Measurements from ENCODE around the gene RSRP1. TPM values are rescaled to one million over a fixed set of nuclear protein-coding genes. Genes with fewer than 3 reads are reported as not detected.

RSRP1 gene
- total and polyA plus RNA-seq, 2 experiments from 2014 or later, result 91.4 to 93.7 TPM

DNA sequence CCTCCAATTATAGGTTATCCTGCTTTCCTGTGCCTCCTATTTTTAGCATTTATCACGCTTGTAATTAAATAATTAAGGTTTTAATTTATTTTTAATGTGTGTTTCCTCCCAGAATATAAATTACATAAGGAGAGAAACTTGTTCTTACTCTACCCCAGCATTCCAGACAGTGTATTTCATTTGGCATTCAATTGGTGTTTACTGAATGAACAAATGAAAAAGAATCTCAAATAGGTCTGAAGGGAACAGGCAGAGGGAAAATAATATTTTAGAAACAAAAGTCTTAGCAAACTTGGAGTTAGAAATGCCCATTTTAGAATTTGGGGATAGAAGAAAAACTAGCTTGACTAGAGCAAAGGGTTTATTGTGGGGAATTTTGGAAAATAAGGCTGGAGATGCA is 9.9 kb upstream of the RSRP1 start:
- H3K4me1 Mint-ChIP-seq, result peaks cover 17% of the 10 kb centered on the region; the same call in 2 of the 3 replicates
- Histone ChIP-seq H3K36me3 (ENCODE audit: insufficient read depth) (no peaks in the 10 kb centered on the region; the same call in 1 of the 2 replicates), H3K4me2 (no peak overlapping the region), H3K9me2 (ENCODE audit: insufficient read depth) (no peaks in the 10 kb centered on the region), H3K79me2 (replicated peaks; ENCODE audit: insufficient read depth) (peaks cover 13% of the 10 kb centered on the region; the same call in 1 of the 2 replicates), H3K27me3 (ENCODE audit: insufficient read depth) (no peaks in the 10 kb centered on the region), H4K20me1 (replicated peaks; ENCODE audit: insufficient read depth) (peaks cover 2% of the 10 kb centered on the region; the same call in 1 of the 2 replicates), H3K4me3 (no peak overlapping the region), H2AFZ (no peak overlapping the region), H3K27ac (ENCODE audit: low read depth) (no peak overlapping the region), H3F3A (replicated peaks; ENCODE audit: low read depth) (no peaks in the 10 kb centered on the region), H3K4me1 (ENCODE audit: insufficient read depth) (peaks cover 10% of the 10 kb centered on the region; the same call in 1 of the 2 replicates)
- no peak overlapping the region for H3K27ac Mint-ChIP-seq
- no peak overlapping the region for H3K4me3 Mint-ChIP-seq
- H3K9me3 Mint-ChIP-seq, result no peaks in the 10 kb centered on the region
- TF ChIP-seq, protein P1, sequence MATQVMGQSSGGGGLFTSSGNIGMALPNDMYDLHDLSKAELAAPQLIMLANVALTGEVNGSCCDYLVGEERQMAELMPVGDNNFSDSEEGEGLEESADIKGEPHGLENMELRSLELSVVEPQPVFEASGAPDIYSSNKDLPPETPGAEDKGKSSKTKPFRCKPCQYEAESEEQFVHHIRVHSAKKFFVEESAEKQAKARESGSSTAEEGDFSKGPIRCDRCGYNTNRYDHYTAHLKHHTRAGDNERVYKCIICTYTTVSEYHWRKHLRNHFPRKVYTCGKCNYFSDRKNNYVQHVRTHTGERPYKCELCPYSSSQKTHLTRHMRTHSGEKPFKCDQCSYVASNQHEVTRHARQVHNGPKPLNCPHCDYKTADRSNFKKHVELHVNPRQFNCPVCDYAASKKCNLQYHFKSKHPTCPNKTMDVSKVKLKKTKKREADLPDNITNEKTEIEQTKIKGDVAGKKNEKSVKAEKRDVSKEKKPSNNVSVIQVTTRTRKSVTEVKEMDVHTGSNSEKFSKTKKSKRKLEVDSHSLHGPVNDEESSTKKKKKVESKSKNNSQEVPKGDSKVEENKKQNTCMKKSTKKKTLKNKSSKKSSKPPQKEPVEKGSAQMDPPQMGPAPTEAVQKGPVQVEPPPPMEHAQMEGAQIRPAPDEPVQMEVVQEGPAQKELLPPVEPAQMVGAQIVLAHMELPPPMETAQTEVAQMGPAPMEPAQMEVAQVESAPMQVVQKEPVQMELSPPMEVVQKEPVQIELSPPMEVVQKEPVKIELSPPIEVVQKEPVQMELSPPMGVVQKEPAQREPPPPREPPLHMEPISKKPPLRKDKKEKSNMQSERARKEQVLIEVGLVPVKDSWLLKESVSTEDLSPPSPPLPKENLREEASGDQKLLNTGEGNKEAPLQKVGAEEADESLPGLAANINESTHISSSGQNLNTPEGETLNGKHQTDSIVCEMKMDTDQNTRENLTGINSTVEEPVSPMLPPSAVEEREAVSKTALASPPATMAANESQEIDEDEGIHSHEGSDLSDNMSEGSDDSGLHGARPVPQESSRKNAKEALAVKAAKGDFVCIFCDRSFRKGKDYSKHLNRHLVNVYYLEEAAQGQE (IDR thresholded peaks at IDR 0.05; ENCODE audit: unreplicated experiment), result no peak
- TF ChIP-seq, protein P2, sequence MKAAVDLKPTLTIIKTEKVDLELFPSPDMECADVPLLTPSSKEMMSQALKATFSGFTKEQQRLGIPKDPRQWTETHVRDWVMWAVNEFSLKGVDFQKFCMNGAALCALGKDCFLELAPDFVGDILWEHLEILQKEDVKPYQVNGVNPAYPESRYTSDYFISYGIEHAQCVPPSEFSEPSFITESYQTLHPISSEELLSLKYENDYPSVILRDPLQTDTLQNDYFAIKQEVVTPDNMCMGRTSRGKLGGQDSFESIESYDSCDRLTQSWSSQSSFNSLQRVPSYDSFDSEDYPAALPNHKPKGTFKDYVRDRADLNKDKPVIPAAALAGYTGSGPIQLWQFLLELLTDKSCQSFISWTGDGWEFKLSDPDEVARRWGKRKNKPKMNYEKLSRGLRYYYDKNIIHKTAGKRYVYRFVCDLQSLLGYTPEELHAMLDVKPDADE (IDR thresholded peaks at IDR 0.05), result no peak
- no peak for TF ChIP-seq EZH2 (IDR thresholded peaks at IDR 0.05; ENCODE audit: low read depth, unreplicated experiment)
- no peak for TF ChIP-seq JUNB (IDR thresholded peaks at IDR 0.05; ENCODE audit: unreplicated experiment)
- TF ChIP-seq, protein P3, sequence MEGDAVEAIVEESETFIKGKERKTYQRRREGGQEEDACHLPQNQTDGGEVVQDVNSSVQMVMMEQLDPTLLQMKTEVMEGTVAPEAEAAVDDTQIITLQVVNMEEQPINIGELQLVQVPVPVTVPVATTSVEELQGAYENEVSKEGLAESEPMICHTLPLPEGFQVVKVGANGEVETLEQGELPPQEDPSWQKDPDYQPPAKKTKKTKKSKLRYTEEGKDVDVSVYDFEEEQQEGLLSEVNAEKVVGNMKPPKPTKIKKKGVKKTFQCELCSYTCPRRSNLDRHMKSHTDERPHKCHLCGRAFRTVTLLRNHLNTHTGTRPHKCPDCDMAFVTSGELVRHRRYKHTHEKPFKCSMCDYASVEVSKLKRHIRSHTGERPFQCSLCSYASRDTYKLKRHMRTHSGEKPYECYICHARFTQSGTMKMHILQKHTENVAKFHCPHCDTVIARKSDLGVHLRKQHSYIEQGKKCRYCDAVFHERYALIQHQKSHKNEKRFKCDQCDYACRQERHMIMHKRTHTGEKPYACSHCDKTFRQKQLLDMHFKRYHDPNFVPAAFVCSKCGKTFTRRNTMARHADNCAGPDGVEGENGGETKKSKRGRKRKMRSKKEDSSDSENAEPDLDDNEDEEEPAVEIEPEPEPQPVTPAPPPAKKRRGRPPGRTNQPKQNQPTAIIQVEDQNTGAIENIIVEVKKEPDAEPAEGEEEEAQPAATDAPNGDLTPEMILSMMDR (conservative IDR thresholded peaks at IDR 0.05; ENCODE audit: low read depth in 2 of 2), result no peak
- no peak for TF ChIP-seq ZNF114 (CRISPR knock-in tag; IDR thresholded peaks at IDR 0.05)
- TF ChIP-seq EZH2phosphoT487 (IDR thresholded peaks at IDR 0.05; ENCODE audit: unreplicated experiment), result no peak
- no peak for TF ChIP-seq NANOG (IDR thresholded peaks at IDR 0.05; ENCODE audit: borderline replicate concordance)
- no peak for TF ChIP-seq CREB1 (CRISPR knock-in tag; IDR thresholded peaks at IDR 0.05; ENCODE audit: low read depth)
- TF ChIP-seq STAT1 (IDR thresholded peaks at IDR 0.05; ENCODE audit: unreplicated experiment), result no peak
- no peak for TF ChIP-seq ZNF331 (CRISPR knock-in tag; IDR thresholded peaks at IDR 0.05; ENCODE audit: low read depth)
- TF ChIP-seq, protein P4, sequence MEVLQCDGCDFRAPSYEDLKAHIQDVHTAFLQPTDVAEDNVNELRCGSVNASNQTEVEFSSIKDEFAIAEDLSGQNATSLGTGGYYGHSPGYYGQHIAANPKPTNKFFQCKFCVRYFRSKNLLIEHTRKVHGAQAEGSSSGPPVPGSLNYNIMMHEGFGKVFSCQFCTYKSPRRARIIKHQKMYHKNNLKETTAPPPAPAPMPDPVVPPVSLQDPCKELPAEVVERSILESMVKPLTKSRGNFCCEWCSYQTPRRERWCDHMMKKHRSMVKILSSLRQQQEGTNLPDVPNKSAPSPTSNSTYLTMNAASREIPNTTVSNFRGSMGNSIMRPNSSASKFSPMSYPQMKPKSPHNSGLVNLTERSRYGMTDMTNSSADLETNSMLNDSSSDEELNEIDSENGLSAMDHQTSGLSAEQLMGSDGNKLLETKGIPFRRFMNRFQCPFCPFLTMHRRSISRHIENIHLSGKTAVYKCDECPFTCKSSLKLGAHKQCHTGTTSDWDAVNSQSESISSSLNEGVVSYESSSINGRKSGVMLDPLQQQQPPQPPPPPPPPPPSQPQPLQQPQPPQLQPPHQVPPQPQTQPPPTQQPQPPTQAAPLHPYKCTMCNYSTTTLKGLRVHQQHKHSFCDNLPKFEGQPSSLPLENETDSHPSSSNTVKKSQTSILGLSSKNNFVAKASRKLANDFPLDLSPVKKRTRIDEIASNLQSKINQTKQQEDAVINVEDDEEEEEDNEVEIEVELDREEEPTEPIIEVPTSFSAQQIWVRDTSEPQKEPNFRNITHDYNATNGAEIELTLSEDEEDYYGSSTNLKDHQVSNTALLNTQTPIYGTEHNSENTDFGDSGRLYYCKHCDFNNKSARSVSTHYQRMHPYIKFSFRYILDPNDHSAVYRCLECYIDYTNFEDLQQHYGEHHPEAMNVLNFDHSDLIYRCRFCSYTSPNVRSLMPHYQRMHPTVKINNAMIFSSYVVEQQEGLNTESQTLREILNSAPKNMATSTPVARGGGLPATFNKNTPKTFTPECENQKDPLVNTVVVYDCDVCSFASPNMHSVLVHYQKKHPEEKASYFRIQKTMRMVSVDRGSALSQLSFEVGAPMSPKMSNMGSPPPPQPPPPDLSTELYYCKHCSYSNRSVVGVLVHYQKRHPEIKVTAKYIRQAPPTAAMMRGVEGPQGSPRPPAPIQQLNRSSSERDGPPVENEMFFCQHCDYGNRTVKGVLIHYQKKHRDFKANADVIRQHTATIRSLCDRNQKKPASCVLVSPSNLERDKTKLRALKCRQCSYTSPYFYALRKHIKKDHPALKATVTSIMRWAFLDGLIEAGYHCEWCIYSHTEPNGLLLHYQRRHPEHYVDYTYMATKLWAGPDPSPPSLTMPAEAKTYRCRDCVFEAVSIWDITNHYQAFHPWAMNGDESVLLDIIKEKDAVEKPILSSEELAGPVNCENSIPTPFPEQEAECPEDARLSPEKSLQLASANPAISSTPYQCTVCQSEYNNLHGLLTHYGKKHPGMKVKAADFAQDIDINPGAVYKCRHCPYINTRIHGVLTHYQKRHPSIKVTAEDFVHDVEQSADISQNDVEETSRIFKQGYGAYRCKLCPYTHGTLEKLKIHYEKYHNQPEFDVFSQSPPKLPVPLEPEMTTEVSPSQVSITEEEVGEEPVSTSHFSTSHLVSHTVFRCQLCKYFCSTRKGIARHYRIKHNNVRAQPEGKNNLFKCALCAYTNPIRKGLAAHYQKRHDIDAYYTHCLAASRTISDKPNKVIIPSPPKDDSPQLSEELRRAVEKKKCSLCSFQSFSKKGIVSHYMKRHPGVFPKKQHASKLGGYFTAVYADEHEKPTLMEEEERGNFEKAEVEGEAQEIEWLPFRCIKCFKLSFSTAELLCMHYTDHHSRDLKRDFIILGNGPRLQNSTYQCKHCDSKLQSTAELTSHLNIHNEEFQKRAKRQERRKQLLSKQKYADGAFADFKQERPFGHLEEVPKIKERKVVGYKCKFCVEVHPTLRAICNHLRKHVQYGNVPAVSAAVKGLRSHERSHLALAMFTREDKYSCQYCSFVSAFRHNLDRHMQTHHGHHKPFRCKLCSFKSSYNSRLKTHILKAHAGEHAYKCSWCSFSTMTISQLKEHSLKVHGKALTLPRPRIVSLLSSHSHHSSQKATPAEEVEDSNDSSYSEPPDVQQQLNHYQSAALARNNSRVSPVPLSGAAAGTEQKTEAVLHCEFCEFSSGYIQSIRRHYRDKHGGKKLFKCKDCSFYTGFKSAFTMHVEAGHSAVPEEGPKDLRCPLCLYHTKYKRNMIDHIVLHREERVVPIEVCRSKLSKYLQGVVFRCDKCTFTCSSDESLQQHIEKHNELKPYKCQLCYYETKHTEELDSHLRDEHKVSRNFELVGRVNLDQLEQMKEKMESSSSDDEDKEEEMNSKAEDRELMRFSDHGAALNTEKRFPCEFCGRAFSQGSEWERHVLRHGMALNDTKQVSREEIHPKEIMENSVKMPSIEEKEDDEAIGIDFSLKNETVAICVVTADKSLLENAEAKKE (CRISPR knock-in tag; IDR thresholded peaks at IDR 0.05), result no peak
- no peak for TF ChIP-seq POLR2AphosphoS5 (IDR thresholded peaks at IDR 0.05; ENCODE audit: low read depth)
- peaks cover 1% of the 10 kb centered on the region; the same call in 2 of the 3 replicates for H3K36me3 Mint-ChIP-seq (ENCODE audit: low read depth)
- no peak for DNase-seq (ENCODE audit: low spot score)
- H3K27me3 Mint-ChIP-seq (ENCODE audit: insufficient read depth, low read depth, poor library complexity), result peaks cover 5% of the 10 kb centered on the region
- no peak for ATAC-seq
